G401 (cell line): Measurements from ENCODE around the gene CELF2. TPM values are rescaled to one million over a fixed set of nuclear protein-coding genes. Genes with fewer than 3 reads are reported as not detected.
"Not testable (repeated sequence)": the region's sequence is repeated elsewhere in the genome, so short reads cannot be mapped to it uniquely, and the experiment has no call there.

Experiments
- DNase-seq: peaks from one replicate; pipeline ENCODE4 v3.0.0-alpha.2; 2015; ENCODE audit warnings: low spot score
- in situ Hi-C: cut with HindIII; loops from 2 replicates; pipeline ENCODE4 v1.10.0; 2016; ENCODE audit warnings: low sequenced_read_pairs, mixed read lengths
- total RNA-seq: library from RNA; depleted of rRNA; stranded (reverse); fragments of >200 nt; shearing (Covaris generic); gene quantifications from 2 replicates; pipeline ENCODE4 v1.2.3, GENCODE V29; 2014; rRNA removed

The CELF2 gene
- 0.06 and 0.51 TPM in 2 replicates for total RNA-seq

- peak; percentile 78 for DNase-seq
- in situ Hi-C loops: no loop called here
These were observed at the start of gene CELF2 for GRCh38 chr10:11017570-11018431. CELF2 (plus strand) TSS chr10:11017872; CDS start chr10:11018090, 218 bp downstream.

GRCh38 chr10:10968257-10968588 lies 49.4 kb upstream of the CELF2 start:
- DNase-seq: no peak
- in situ Hi-C loops: no loop called here

- in situ Hi-C loops: no loop called here
- DNase-seq: no peak
These were observed 44.4 kb upstream of the CELF2 start for GRCh38 chr10:10973310-10973709.

- DNase-seq: no peak
- in situ Hi-C loops: no loop called here
These were observed 42.0 kb upstream of the CELF2 start for GRCh38 chr10:10975647-10976046.

GRCh38 chr10:10976652-10977051 lies 41.0 kb upstream of the CELF2 start:
- in situ Hi-C loops: no loop called here
- DNase-seq: no peak

GRCh38 chr10:10977226-10977956 lies 40.3 kb upstream of the CELF2 start:
- in situ Hi-C loops: no loop called here

DNA sequence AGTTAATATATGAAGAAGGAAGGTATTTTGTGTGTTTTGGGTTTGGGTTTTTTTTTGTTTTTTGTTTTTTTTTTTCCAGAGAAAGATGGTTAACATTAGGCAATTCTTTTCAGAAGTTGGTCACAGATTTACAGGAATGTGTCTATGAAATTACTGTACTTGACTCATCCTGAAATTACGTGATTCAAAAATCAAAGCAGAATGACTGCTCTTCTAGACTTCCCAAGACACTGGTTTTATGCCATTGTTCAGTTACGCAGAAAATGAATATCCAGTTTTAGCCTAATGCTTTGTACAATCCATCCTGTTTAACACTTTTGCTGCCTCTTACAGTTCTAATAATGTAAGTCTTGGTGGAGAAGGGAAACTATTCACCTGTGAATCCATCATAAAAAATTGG lies 39.7 kb upstream of the CELF2 start:
- DNase-seq: no peak
- in situ Hi-C loops: no loop called here

More at GRCh38 chr10:10977226-10977956, 40.3 kb upstream of the CELF2 start:
- DNase-seq: no peak

DNA sequence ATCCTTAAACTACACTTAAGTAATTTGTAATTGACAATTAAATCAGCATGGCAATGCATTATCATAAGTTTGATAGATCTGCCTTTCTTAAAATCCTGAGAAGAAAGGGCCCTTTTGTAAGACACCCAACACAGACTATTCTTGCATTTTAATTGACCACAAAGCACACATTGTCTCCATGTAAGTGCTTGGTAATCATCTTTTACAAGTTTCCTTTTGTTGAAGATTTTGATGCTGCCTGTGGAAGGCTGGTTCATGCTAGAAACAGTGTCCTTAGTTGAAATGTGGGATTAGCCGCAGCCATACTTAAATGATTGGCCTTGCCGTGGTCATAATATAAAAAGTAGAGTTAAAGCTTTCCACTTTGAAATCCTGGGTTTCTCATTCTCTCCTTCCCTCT lies 32.3 kb upstream of the CELF2 start:
- in situ Hi-C loops: no loop called here
- no peak for DNase-seq

- DNase-seq: no peak
- in situ Hi-C loops: no loop called here
These were observed 31.1 kb upstream of the CELF2 start for GRCh38 chr10:10986606-10987005.

DNA sequence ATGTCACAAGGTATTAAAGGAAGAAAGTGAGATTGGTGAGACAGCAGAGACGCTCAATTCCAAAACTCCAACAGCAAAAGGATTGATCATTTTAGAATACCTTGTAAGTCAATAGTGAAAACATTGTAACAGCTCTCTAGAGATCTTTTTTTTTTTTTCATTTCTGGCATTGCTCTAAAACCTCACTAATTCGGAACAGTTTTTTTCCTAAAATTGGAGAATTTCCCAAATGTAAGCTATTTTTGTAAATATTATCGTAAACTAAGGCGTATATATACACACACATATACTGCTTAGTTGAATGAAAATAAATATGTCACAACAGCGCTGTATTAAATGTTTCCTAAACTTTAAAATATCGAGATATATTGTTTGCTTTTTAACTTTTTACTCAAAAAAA lies 30.6 kb upstream of the CELF2 start:
- in situ Hi-C loops: no loop called here
- no peak for DNase-seq

GRCh38 chr10:10989669-10990068 lies 28.0 kb upstream of the CELF2 start:
- in situ Hi-C loops: no loop called here
- DNase-seq: no peak

DNA sequence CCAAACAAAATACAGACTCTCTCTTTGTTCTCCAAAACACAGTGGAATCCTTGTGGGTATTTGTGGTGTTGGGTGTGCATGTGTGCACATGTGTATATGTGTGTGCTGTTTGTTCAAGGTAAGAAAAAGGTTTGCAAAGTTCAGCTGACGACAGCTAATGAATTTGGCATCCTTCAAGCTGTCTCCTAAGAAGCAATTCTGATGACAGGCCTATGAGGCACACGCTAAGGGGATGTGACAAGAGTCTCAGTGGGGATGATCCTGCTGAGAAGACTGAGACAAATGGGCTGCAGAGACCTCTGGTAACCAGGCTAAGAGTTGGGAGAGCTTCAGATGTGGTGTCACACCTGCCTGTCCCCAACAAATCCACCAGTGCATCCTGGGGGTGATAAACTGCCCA lies 26.5 kb upstream of the CELF2 start:
- in situ Hi-C loops: no loop called here
- DNase-seq: no peak

DNA sequence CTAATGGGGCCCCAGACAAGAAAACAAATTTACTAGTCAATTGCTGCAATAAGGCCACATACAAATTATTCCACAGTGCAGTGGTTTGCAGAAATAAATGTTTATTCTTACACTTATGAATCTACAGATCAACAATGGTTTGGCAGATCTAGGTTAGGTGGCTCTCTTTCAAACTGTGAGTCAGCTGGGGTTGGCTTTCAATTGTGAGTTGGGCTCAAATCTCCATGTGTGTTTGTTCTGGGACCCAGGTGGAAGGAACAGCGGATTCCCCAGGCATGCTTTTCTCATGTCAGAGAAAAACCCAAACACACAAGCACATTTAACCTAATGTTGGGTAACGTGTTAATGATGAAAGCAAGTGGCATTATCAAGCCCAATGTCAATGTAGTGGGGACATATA lies 25.6 kb upstream of the CELF2 start:
- in situ Hi-C loops: no loop called here
- no peak for DNase-seq

DNA sequence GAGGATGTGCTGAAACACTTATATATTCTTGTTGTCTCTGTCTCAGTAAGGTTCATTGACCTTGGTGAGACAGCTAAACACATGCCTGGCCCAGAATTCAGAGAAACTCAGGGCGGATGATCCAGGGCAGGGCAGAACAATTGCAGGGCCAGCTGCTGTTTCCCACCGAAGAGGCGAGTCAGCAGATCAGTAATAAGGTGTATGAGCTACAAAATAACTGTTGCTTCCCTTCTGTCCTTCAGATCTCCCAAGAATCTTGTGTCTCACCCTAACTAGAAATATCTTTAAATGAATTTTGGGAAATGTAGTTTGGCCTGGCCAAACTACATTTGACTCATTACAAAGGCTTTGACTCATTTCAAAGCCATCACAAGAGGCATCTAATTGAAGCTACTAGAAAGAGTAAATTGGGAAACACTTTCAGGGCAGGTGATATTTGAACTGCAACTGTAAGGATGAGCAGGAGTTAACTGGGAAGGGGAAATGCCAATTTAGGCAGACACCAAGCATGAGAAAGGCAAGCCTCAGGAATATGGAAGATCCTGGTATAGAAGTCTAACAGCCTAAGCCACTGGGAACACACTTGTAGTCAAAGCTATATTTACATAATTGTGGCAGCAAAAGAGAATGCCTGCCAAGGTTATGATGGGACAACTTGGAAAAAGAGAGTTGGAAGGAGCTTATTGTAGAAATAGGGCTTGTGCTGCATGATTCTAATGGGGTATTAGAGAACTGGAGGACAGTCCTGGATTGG lies 24.5 kb upstream of the CELF2 start:
- in situ Hi-C loops: no loop called here
- no peak for DNase-seq

DNA sequence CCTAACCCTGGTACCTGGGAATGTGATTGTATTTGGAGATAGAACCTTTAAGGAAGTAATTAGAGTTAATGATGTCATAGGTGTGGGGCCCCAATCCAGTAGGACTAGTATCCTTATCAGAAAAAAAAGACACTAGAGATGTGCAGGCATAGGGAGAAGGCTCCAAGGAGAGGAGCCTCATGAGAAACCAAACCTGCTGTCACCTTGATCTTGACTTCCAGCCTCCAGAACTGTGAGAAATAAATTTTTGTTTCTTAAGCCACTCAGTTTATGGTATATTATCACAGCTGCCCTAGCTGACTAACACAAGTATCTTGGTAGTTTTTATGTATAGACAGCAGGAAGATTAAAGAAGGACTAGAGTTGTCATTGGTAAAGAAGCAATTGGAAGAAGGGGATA lies 23.9 kb upstream of the CELF2 start:
- no peak for DNase-seq
- in situ Hi-C loops: no loop called here

DNA sequence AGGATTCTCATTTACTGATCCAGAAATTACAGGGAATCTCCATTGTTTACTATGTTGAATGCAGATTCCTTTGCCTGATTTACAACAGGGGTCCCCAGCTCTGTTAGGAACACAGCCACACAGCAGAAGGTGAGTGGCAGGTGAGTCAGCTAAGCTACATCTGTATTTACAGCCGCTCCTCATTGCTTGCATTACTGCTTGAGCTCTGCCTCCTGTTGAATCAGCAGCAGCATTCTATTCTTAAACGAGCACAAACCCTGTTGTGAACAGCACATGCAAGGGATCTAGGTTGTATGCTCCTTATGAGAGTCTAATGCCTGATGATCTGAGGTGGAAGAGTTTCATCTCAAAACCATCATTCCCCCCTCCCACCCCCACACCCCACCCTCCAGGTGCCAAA lies 23.3 kb upstream of the CELF2 start:
- no peak for DNase-seq
- in situ Hi-C loops: no loop called here

GRCh38 chr10:10995120-10995519 lies 22.6 kb upstream of the CELF2 start:
- DNase-seq: no peak
- in situ Hi-C loops: no loop called here

- in situ Hi-C loops: no loop called here
- DNase-seq: no peak
These were observed 20.6 kb upstream of the CELF2 start for GRCh38 chr10:10996966-10997620.

DNA sequence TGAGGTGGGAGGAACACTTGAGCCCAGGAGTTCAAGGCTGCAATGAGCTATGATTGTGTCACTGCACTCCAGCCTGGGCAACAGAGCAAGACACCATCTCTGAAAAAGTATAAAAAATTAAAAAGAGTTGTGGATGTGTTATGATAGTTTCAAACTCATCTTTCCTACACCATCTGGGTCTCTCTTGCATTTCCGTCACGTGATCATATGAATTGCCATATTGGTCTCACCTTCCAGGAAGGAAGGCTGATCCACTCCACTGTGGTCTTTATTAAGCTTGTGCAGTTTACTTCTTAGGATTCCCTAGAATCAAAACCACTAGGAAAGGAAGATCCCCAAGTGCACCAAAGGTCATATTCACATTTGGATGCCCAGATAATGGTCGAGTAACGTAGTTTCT lies 18.2 kb upstream of the CELF2 start:
- DNase-seq, in situ Hi-C loops: not testable (repeated sequence)
